GM18498 (cell line): Measurements from ENCODE around the gene CCDC47.
"Not testable (repeated sequence)": the region's sequence is repeated elsewhere in the genome, so short reads cannot be mapped to it uniquely, and the experiment has no call there.

Source experiments
- ATAC-seq: cut with Tn5 transposase; IDR thresholded peaks from one replicate; pipeline ENCODE4 v1.9.1; 2021; ENCODE audit warnings: mild to moderate bottlenecking, moderate library complexity; ENCODE audit not compliant: unreplicated experiment

CCDC47 gene, protein sequence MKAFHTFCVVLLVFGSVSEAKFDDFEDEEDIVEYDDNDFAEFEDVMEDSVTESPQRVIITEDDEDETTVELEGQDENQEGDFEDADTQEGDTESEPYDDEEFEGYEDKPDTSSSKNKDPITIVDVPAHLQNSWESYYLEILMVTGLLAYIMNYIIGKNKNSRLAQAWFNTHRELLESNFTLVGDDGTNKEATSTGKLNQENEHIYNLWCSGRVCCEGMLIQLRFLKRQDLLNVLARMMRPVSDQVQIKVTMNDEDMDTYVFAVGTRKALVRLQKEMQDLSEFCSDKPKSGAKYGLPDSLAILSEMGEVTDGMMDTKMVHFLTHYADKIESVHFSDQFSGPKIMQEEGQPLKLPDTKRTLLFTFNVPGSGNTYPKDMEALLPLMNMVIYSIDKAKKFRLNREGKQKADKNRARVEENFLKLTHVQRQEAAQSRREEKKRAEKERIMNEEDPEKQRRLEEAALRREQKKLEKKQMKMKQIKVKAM

DNA sequence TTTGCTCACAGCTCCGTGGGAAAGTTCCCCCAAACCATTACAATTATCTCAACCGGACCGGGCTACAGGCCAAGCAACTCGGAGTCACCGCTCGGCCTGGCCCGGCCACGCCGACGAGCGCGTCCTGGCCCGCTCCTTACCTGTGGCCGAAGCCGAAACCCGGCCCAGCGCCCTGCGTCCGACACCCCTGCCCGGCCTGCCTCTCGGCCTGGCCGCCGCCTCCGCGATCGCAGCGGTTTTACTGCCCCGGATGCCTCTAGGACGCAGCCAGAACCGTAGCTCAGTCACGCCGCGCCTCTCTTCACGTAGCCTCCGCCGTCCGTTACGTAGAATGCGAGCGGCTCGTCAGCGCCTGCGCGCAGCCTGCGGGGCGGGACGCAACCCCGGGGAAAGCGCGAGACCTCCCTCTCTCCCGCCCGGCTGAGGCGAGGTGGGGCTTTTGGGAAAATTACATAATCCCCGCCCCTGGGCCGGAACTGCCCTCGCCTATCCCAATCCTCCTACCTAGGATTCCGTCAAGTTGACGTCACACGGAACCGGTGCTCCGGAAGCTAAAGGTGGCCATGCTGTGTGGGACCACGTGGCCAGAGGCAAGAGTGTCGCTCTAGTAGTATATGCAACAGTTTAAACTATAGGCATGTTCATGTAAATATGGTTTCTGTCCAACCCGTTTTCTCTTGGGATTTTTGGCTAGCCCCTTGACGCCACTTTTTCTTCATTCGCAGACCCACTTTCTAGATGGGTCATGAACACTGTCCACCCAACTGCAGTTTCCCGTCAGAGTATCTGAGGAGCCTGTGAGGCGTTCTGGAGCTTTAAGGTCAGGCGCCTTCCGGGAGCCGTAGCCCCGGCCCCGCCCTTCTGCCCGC, at the start of gene CCDC47:
Gene CCDC47, minus strand, starts transcription at position 326 of the 869 bp plus-strand sequence. CDS start 7,422 bp downstream, outside the sequence.
- ATAC-seq, result peak; percentile 82

GRCh38 chr17:63822537-63822936, 49.1 kb upstream of the CCDC47 start:
- ATAC-seq, result no peak

DNA sequence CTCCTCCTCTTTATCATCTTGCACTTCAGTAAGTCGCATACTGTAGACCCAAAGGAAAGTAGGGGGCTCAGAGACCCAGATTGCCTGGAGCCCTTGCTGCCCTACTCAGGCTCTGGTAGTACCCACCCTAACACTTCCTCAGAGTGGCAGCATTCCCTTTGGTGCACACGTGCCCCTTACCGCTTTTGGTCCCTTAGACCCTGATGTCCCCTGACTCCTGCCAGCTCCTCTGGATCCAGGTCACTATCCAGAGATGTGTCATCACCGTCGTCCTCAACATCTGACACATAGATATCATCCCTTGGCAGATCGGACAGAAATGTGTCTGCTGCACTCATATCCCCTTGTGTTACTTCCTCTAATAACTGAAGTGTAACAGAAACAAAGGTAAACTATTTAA, 48.4 kb upstream of the CCDC47 start:
- ATAC-seq, result no peak

DNA sequence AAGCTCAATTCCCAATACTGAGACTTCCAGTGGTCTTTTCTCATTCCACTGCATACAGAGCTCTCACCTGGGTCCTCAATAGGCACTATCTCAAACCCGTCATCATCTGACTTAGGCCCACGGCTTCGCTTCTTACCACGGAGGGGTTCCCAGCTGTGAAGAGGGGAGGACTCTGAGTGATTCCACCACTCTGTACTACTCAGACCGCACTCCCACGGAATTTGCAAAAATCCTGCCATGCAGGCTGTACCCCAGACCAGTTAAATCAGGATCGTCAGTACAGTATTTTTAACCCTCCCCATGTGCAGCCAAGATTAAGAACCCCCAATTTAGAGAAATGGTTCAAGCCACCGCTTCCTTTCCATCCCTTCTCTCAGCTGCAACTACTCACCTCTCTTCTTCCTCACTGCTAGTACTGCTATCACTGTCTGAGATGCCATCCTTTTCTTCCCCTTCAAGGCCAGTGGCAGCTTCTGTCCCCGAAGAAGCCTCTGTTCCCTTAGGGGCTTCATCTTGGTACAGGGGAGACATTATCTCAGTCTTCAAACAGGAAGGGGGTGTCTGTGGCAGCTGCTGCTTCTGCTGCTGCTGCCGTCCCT, 47.7 kb upstream of the CCDC47 start:
- ATAC-seq, result no peak

- no peak for ATAC-seq
Measured at GRCh38 chr17:63819585-63820537, 46.5 kb upstream of the CCDC47 start.

GRCh38 chr17:63819131-63819530, 45.7 kb upstream of the CCDC47 start:
- no peak for ATAC-seq

GRCh38 chr17:63817736-63818385, 44.5 kb upstream of the CCDC47 start:
- ATAC-seq, result no peak

- no peak for ATAC-seq
Measured at GRCh38 chr17:63816669-63817068, 43.3 kb upstream of the CCDC47 start.

DNA sequence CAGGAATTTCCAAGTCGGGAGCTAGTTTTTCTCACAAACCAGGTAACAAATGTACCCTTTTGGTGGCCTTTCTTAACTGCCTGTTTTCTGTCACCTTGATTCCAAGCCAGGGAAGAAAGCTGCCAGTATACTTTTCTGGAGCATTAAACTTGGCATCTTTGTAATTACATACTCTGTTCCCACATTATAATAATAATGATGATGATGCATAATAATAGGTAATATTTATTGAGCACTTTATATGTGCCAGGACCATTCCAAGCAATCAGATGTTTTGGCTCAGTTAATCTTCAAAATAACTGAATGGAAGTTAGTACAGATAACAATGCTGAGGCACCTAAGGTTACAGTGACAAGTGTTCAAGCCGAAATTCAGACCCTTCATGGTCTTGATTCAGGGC, 42.7 kb upstream of the CCDC47 start:
- ATAC-seq, result no peak

DNA sequence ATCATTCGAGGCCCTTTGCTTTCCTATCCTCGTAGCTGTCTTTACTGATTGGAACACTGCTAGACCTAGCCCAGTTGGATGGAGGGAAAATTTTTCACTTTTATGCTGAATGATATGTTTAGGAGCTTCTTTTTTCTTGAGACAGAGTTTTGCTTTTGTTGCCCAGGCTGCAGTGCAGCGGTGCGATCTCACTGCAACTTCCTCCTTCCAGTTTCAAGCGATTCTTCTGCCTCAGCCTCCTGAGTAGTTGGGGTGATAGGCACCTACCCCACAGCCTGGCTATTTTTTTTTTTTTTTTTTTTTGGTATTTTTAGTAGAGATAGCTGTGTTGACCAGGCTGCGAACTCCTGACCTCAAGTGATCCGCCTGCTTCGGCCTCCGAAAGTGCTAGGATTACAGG, 36.6 kb upstream of the CCDC47 start:
- no peak for ATAC-seq

DNA sequence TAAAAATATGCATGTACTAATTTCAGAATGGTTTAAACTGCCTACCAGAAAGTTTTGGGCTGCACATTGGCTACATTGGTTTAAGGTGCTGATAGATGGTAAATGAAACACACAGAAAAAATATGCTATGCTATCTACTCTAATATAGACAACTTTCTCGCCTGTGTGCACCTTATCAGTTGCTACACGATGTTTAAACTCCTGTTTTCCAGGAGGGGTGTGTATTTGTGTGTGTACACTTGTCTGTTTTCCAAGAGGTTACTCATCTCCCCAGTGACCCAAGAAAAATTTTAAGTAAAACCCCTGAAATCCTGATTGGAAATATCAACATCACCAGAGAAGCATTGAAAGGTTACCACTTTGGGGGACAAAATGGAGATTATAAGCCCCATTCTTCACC, 32.2 kb upstream of the CCDC47 start:
- ATAC-seq, result no peak

DNA sequence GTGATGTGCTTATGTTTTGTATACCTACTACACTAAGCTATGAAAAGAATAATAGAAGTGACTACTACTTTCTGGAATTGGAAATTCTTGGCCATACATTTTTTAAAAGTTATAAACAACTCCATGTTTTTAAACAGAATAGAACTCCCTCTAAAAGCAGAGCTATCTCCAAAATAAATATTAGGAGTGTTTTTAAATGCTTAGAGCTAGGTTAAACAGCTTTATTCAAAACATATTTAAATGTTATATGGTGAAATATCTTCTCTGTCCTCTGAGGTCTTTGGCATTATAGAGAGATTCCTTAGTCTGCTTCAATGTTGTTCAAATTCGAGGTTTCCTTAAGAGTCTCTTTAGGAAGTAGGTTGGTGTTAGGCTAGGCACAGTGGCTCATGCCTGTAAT, 30.9 kb upstream of the CCDC47 start:
- ATAC-seq, result no peak

DNA sequence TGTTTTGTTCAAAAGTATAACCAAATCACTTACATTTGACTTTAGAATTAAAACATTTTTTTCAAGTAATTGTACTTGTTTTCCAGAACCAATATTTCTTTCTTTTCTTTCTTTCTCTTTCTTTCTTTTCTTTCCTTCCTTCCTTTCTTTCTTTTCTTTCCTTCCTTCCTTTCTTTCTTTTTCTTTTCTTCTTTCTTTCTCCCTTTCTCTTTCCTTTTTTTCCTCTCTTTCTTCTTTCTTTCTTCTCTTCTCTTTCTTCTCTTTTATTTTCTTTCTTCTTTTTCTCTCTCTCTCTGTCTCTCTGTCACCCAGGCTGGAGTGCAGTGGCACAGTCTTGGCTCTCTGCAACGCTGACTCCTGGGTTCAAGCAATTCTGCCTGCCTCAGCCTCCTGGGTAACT, 27.4 kb upstream of the CCDC47 start:
- ATAC-seq, result no peak

- no peak for ATAC-seq
Measured at GRCh38 chr17:63798572-63799106, 25.2 kb upstream of the CCDC47 start.

DNA sequence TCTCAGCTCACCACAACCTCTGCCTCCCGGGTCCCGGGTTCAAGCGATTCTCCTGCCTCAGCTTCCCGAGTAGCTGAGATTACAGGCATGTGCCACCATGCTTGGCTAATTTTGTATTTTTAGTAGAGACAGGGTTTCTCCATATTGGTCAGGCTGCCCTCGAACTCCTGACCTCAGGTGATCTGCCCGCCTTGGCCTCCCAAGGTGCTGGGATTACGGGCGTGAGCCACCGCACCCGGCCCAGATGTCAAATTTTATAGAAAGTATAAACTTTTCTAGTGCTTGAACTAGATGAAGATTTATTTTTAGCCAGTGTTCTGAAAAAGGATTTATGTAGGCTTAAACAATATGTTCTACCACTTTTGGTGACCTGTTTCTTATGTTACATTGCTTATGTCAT, 23.0 kb upstream of the CCDC47 start:
- ATAC-seq, result not testable (repeated sequence)

GRCh38 chr17:63792055-63792729, 18.8 kb upstream of the CCDC47 start:
- ATAC-seq, result no peak

GRCh38 chr17:63790057-63790456, 16.7 kb upstream of the CCDC47 start:
- no peak for ATAC-seq

- no peak for ATAC-seq
Measured at GRCh38 chr17:63786971-63787711, 13.7 kb upstream of the CCDC47 start.
